GM12878 (cell line): ENCODE results near the gene MT1X. TPM values are rescaled to one million over a fixed set of nuclear protein-coding genes. Genes with fewer than 3 reads are reported as not detected.

ENCODE experiments used
- ATAC-seq: fragments of 200-7000 bp; cut with Tn5 transposase; 3 replicates; pipeline ENCODE4 v1.9.1; 2020; ENCODE audit warnings: mild to moderate bottlenecking, moderate library complexity
- BruUV-seq: library from RNA; stranded (reverse); fragments of 400-500 nt; replicated peaks from 2 replicates; lab custom pipeline; 2021; lab: Mats Ljungman, UMichigan
- CTCF ChIA-PET: fragments of 300-600 bp; sonication (Branson Sonifier 250); formaldehyde crosslinking; extraction: SDS; loops from one replicate; lab custom pipeline; 2021; ENCODE audit warnings: inconsistent platforms; lab: Yijun Ruan, JAX
- POLR2A ChIA-PET: fragments of 350-600 bp; formaldehyde crosslinking; extraction: SDS; loops from one replicate; lab custom pipeline; 2021; ENCODE audit warnings: inconsistent platforms; lab: Charles Lee
- RAD21 ChIA-PET: fragments of 300-600 bp; sonication (Branson Sonifier 250); formaldehyde crosslinking; loops from one replicate; lab custom pipeline; 2023; ENCODE audit warnings: antibody characterized with exemption; ENCODE audit not compliant: unreplicated experiment; lab: Charles Lee
- SMC1A ChIA-PET: fragments of 300-600 bp; sonication (Branson Sonifier 250); formaldehyde crosslinking; loops from one replicate; lab custom pipeline; 2023; ENCODE audit not compliant: unreplicated experiment, uncharacterized antibody; lab: Charles Lee
- DNase-seq: peaks from one replicate; pipeline ENCODE4 v3.0.0-alpha.2; 2011; ENCODE audit warnings: low read depth, low spot score
- FAIRE-seq: peaks from 3 replicates; lab custom pipeline; 2011; peaks lifted over from hg19 to GRCh38; lab: Jason Lieb, UNC
- H2AFZ ChIP-seq: 2 replicates; pipeline ENCODE4 v1.6.0; 2011; ENCODE audit warnings: low read depth, low read length, control low read depth; ENCODE audit not compliant: control insufficient read depth
- H3K27ac ChIP-seq: 2 replicates; pipeline ENCODE4 v1.5.1; 2011; ENCODE audit warnings: control low read depth; ENCODE audit not compliant: control insufficient read depth, insufficient read depth
- H3K27me3 ChIP-seq, 2 experiments: replicated peaks in 1 of 2; 2 replicates each; pipeline versions ENCODE4 v1.6.0 to v1.6.1; 2011; ENCODE audit warnings: low read length in 1 of 2; ENCODE audit not compliant: control insufficient read depth in 2 of 2, insufficient read depth in 2 of 2
- H3K36me3 ChIP-seq, 2 experiments: 2 replicates each; pipeline ENCODE4 v1.5.1; 2011; ENCODE audit warnings: low read length in 1 of 2; ENCODE audit not compliant: control insufficient read depth in 2 of 2, insufficient read depth in 2 of 2
- H3K4me1 ChIP-seq: 2 replicates; pipeline ENCODE4 v1.6.1; 2011; ENCODE audit warnings: mild to moderate bottlenecking, low read length, moderate library complexity, mixed read lengths; ENCODE audit not compliant: control insufficient read depth, insufficient read depth
- H3K4me2 ChIP-seq: 2 replicates; pipeline ENCODE4 v1.6.0; 2011; ENCODE audit warnings: control low read depth; ENCODE audit not compliant: control insufficient read depth, insufficient read depth
- H3K4me3 ChIP-seq: fragments of 200-600 bp; sonication (generic); 2 replicates; pipeline ENCODE4 v1.5.1; 2016
- H3K79me2 ChIP-seq: 2 replicates; pipeline ENCODE4 v1.6.0; 2011; ENCODE audit warnings: low read length; ENCODE audit not compliant: control insufficient read depth, insufficient read depth
- H3K9ac ChIP-seq: 2 replicates; pipeline ENCODE4 v1.8.0; 2011; ENCODE audit warnings: low read length, control low read depth, mixed read lengths; ENCODE audit not compliant: control insufficient read depth, insufficient read depth
- H3K9me3 ChIP-seq: replicated peaks from 3 replicates; pipeline ENCODE4 v1.5.1; 2011; ENCODE audit warnings: mild to moderate bottlenecking, low read length; ENCODE audit not compliant: control insufficient read depth, insufficient read depth
- H4K20me1 ChIP-seq: 2 replicates; pipeline ENCODE4 v1.6.0; 2011; ENCODE audit not compliant: control insufficient read depth, insufficient read depth
- ATF7 ChIP-seq: fragments of 450-650 bp; IDR thresholded peaks from 2 replicates; pipeline ENCODE4 v1.6.1; 2016; ENCODE audit warnings: low read depth, mild to moderate bottlenecking
- BCL11A ChIP-seq: IDR thresholded peaks from 2 replicates; pipeline ENCODE4 v1.6.1; 2011; ENCODE audit warnings: low read depth, low read length
- BHLHE40 ChIP-seq, 2 experiments: fragments of 450-650 bp in 1 of 2; IDR thresholded peaks; 2 replicates each; pipeline ENCODE4 v1.6.1; 2011 to 2017; ENCODE audit warnings: low read depth in 2 of 2, borderline replicate concordance in 1 of 2, improper control_type of control experiment in 1 of 2, low read length in 1 of 2, mild to moderate bottlenecking in 1 of 2
- CBFB ChIP-seq: IDR thresholded peaks from 2 replicates; pipeline ENCODE4 v1.6.1; 2016; ENCODE audit warnings: antibody characterized with exemption, low read depth
- CBX5 ChIP-seq: sonication (generic); IDR thresholded peaks from 2 replicates; pipeline ENCODE4 v1.6.1; 2016; ENCODE audit warnings: low read depth, moderate library complexity, mild to moderate bottlenecking, inconsistent platforms
- CHD4 ChIP-seq: fragments of 200-600 bp; sonication (generic); IDR thresholded peaks from 2 replicates; pipeline ENCODE4 v1.6.1; 2016; ENCODE audit warnings: mild to moderate bottlenecking
- CREB1 ChIP-seq: IDR thresholded peaks from 2 replicates; pipeline ENCODE4 v1.6.1; 2012; ENCODE audit warnings: low read depth, mild to moderate bottlenecking, inconsistent platforms
- EP300 ChIP-seq, 2 experiments: fragments of 150-350 bp in 1 of 2; IDR thresholded peaks; 2 replicates each; pipeline ENCODE4 v1.6.1; 2011 to 2012; ENCODE audit warnings: low read depth in 2 of 2, low read length in 2 of 2, borderline replicate concordance in 1 of 2, improper control_type of control experiment in 1 of 2, inconsistent platforms in 1 of 2; ENCODE audit not compliant: control insufficient read depth in 1 of 2
- JUNB ChIP-seq: IDR thresholded peaks from 2 replicates; pipeline ENCODE4 v1.6.1; 2016; ENCODE audit warnings: antibody characterized with exemption, mild to moderate bottlenecking
- MXI1 ChIP-seq: fragments of 150-350 bp; IDR thresholded peaks from 2 replicates; pipeline ENCODE4 v1.6.1; 2011; ENCODE audit warnings: low read depth, mild to moderate bottlenecking, inconsistent platforms, low read length, improper control_type of control experiment
- NFIC ChIP-seq: IDR thresholded peaks from 2 replicates; pipeline ENCODE4 v1.6.1; 2012; ENCODE audit warnings: low read depth, mild to moderate bottlenecking, inconsistent platforms, low read length, moderate library complexity
- PAX5 ChIP-seq: IDR thresholded peaks from 2 replicates; pipeline ENCODE4 v1.6.1; 2011; ENCODE audit warnings: low read depth, low read length, borderline replicate concordance
- PAX8 ChIP-seq: fragments of 450-650 bp; IDR thresholded peaks from 2 replicates; pipeline ENCODE4 v1.6.1; 2017; ENCODE audit warnings: mild to moderate bottlenecking, moderate library complexity
- PKNOX1 ChIP-seq: fragments of 450-650 bp; IDR thresholded peaks from 2 replicates; pipeline ENCODE4 v1.6.1; 2016; ENCODE audit warnings: mild to moderate bottlenecking
- POU2F2 ChIP-seq: IDR thresholded peaks from 3 replicates; pipeline ENCODE4 v1.6.1; 2011; ENCODE audit warnings: low read depth, mild to moderate bottlenecking, low read length, borderline replicate concordance
- TARDBP ChIP-seq: IDR thresholded peaks from 2 replicates; pipeline ENCODE4 v1.6.1; 2016; ENCODE audit warnings: borderline replicate concordance
- TCF12 ChIP-seq: IDR thresholded peaks from 2 replicates; pipeline ENCODE4 v1.6.1; 2011; ENCODE audit warnings: low read depth, mild to moderate bottlenecking, low read length
- TCF3 ChIP-seq: IDR thresholded peaks from 2 replicates; pipeline ENCODE4 v1.6.1; 2012; ENCODE audit warnings: low read depth, mild to moderate bottlenecking, low read length, borderline replicate concordance; ENCODE audit not compliant: insufficient read depth
- ZSCAN29 ChIP-seq: fragments of 450-650 bp; IDR thresholded peaks from 2 replicates; pipeline ENCODE4 v1.6.1; 2017; ENCODE audit warnings: mild to moderate bottlenecking, moderate library complexity
- WGBS: methylation state at CpG from one replicate; pipeline ENCODE4 v1.1.6; 2016; ENCODE audit warnings: low lambda C conversion rate; ENCODE audit not compliant: insufficient replicate concordance, insufficient coverage; ENCODE audit errors: missing lambda C conversion rate; 5-methylcytosine and 5-hydroxymethylcytosine counted together
- in situ Hi-C: fragments of 300-500 bp; cut with MboI; formaldehyde crosslinking; loops from 9 replicates; pipeline ENCODE4 v1.14.3; 2018; ENCODE audit warnings: mixed read lengths
- intact Hi-C: fragments of 100-400 bp; cut with micrococcal nuclease; formaldehyde crosslinking; loops from one replicate; pipeline ENCODE4 v1.14.2; 2022; ENCODE audit not compliant: unreplicated experiment
- polyA plus RNA-seq, 11 experiments: library from polyadenylated mRNA; depleted of rRNA in 4 of 11; unstranded in 6 of 11; stranded (reverse) in 5 of 11; fragments of >200 nt; fragmentation: Nextera tagmentation in 4 of 11; fragmentation: Illumina TruSeq in 1 of 11; extraction: Ambion mirVana in 4 of 11; extraction: Trizol in 1 of 11; gene quantifications; 1 replicate in 1 of 11; 2 replicates in 10 of 11; pipeline versions ENCODE4 v1.2.1 to v1.2.3, GENCODE V29; 2011 to 2016; ENCODE audit warnings: inconsistent platforms in 2 of 11, missing spikeins in 2 of 11, low read depth in 1 of 11
- total RNA-seq, 4 experiments: library from RNA; depleted of rRNA in 3 of 4; stranded (reverse); fragments of >200 nt in 3 of 4; fragmentation: Illumina TruSeq in 1 of 4; extraction: Trizol in 1 of 4; gene quantifications; 2 replicates each; pipeline versions ENCODE4 v1.2.1 to v1.2.3, GENCODE V29; 2013 to 2021
- TF ChIP-seq, protein P1 (sequence below): fragments of 450-650 bp; IDR thresholded peaks from 2 replicates; pipeline ENCODE4 v1.6.1; 2017; ENCODE audit warnings: mild to moderate bottlenecking, moderate library complexity

Gene MT1X
- total and polyA plus RNA-seq, 10 of the 15 experiments (the other 5 are each of a cell fraction or from before 2014, with no cell fraction given), result 5.8 to 65.6 (median 15.4) TPM

DNA sequence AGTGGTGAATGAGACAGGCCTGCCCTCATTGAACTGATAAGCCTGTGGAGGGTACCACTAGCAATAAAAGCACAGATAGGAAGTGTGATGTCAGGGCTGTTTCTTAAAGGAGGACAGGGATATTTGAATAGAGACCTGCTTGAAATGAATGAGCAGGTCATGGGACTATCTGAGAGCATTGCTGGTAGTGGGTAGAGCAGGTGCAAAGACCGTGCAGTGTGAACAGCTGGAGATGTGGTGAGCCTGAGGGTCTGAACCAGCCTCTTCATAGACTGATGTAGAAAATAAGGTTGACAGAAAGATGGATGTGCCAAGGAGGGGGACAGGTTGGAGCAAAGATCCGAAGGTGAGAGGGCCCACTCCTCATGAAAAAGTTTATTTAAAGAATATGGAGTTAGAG lies 50.1 kb downstream of the MT1X start:
- Histone ChIP-seq H3K36me3 (no peaks in the 10 kb centered on the region), H3K27ac (peak overlapping the region; percentile 23), H3K9ac (no peak overlapping the region), H3K27me3 (no peaks in the 10 kb centered on the region), H3K79me2 (peaks cover 49% of the 10 kb centered on the region), H4K20me1 (no peaks in the 10 kb centered on the region), H3K4me1 (peaks cover 26% of the 10 kb centered on the region), H3K9me3 (no peaks in the 10 kb centered on the region), H3K4me3 (peak overlapping the region; percentile 51; the same call in 1 of the 2 replicates), H3K4me2 (peak overlapping the region; percentile 36), H2AFZ (no peak overlapping the region)
- DNase-seq (peak; percentile 38), FAIRE-seq (no peak), ATAC-seq (peak; percentile 63)
- RAD21 ChIA-PET, result interaction anchor here (1.5 to 1.8 kb wide), 2 partner anchors 30 to 116 kb away, joined by 4 read pairs; no protein-coding TSS in a partner anchor
- SMC1A ChIA-PET, result interaction anchor here (1.2 to 1.7 kb wide), 4 partner anchors 47 to 156 kb away, joined by 3 to 5 read pairs (median 4); no protein-coding TSS in a partner anchor
- TSS peak; percentile 41 for BruUV-seq
- POLR2A ChIA-PET, result no interaction called here
- in situ Hi-C loops, result no loop called here
- WGBS, result 24% methylated on average over 2 of the region's 2 CpGs
- CTCF ChIA-PET, result interaction anchor here (1.0 to 1.6 kb wide), 2 partner anchors 47 to 57 kb away, joined by 3 to 4 read pairs; no protein-coding TSS in a partner anchor
- intact Hi-C loops, result no loop called here
- TF ChIP-seq PKNOX1, result peak; percentile 32; the same call in 1 of the 2 replicates
- TF ChIP-seq MXI1, result no peak
- no peak for TF ChIP-seq PAX5
- TF ChIP-seq CBX5, result no peak
- peak; percentile 40; the same call in 1 of the 2 replicates for TF ChIP-seq TCF3
- TF ChIP-seq BHLHE40 (IDR thresholded peaks at IDR 0.05; ENCODE audit: borderline replicate concordance in 1 of 2, low read depth in 2 of 2, low read length in 1 of 2), result peak; percentile 85 to 88
- no peak for TF ChIP-seq BCL11A
- no peak for TF ChIP-seq PAX8
- TF ChIP-seq CBFB, result 0 out of 2 replicates have a peak, but pooled peaks have one; percentile 28
- TF ChIP-seq EP300 (IDR thresholded peaks at IDR 0.05; ENCODE audit: borderline replicate concordance in 1 of 2, control insufficient read depth in 1 of 2, low read depth in 2 of 2, low read length in 2 of 2), result peak in 1 of 2 experiments; percentile 58; a peak in 2 of 4 replicates
- TF ChIP-seq JUNB, result peak; percentile 39; the same call in 1 of the 2 replicates
- TF ChIP-seq NFIC, result no peak
- TF ChIP-seq, protein P1, sequence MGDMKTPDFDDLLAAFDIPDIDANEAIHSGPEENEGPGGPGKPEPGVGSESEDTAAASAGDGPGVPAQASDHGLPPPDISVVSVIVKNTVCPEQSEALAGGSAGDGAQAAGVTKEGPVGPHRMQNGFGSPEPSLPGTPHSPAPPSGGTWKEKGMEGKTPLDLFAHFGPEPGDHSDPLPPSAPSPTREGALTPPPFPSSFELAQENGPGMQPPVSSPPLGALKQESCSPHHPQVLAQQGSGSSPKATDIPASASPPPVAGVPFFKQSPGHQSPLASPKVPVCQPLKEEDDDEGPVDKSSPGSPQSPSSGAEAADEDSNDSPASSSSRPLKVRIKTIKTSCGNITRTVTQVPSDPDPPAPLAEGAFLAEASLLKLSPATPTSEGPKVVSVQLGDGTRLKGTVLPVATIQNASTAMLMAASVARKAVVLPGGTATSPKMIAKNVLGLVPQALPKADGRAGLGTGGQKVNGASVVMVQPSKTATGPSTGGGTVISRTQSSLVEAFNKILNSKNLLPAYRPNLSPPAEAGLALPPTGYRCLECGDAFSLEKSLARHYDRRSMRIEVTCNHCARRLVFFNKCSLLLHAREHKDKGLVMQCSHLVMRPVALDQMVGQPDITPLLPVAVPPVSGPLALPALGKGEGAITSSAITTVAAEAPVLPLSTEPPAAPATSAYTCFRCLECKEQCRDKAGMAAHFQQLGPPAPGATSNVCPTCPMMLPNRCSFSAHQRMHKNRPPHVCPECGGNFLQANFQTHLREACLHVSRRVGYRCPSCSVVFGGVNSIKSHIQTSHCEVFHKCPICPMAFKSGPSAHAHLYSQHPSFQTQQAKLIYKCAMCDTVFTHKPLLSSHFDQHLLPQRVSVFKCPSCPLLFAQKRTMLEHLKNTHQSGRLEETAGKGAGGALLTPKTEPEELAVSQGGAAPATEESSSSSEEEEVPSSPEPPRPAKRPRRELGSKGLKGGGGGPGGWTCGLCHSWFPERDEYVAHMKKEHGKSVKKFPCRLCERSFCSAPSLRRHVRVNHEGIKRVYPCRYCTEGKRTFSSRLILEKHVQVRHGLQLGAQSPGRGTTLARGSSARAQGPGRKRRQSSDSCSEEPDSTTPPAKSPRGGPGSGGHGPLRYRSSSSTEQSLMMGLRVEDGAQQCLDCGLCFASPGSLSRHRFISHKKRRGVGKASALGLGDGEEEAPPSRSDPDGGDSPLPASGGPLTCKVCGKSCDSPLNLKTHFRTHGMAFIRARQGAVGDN, result no peak
- peak; percentile 56; the same call in 1 of the 3 replicates for TF ChIP-seq POU2F2
- TF ChIP-seq CHD4, result no peak
- no peak for TF ChIP-seq TARDBP
- no peak for TF ChIP-seq CREB1
- no peak for TF ChIP-seq ZSCAN29
- peak; percentile 58 for TF ChIP-seq ATF7
- TF ChIP-seq TCF12, result peak; percentile 94
